GM19035 (cell line): ENCODE results near the gene NOP58.
"Not testable (repeated sequence)": the region's sequence is repeated elsewhere in the genome, so short reads cannot be mapped to it uniquely, and the experiment has no call there.

Experiments used
- ATAC-seq: cut with Tn5 transposase; IDR thresholded peaks from one replicate; pipeline ENCODE4 v1.9.1; 2021; ENCODE audit not compliant: unreplicated experiment

The NOP58 gene

GRCh38 chr2:202265467-202266277 lies at the start of gene NOP58:
Gene NOP58, plus strand, starts transcription at chr2:202265763. Its CDS starts 179 bp downstream, at chr2:202265942.
- ATAC-seq, result peak; percentile 86

- no peak for ATAC-seq
Observed at GRCh38 chr2:202221873-202222272, 43.7 kb upstream of the NOP58 start.

GRCh38 chr2:202237787-202238233 lies 27.8 kb upstream of the NOP58 start:
- ATAC-seq, result peak; percentile 40

- ATAC-seq, result peak; percentile 98
Observed at GRCh38 chr2:202238234-202239197, 27.0 kb upstream of the NOP58 start, which contains the start of gene SUMO1. Gene SUMO1, minus strand, starts transcription at chr2:202238597. Its CDS starts 146 bp downstream, at chr2:202238451.

GRCh38 chr2:202247710-202248109 lies 17.9 kb upstream of the NOP58 start:
- ATAC-seq, result not testable (repeated sequence)

GRCh38 chr2:202249521-202250253 lies 15.9 kb upstream of the NOP58 start:
- ATAC-seq, result no peak

GRCh38 chr2:202251494-202251893 lies 14.1 kb upstream of the NOP58 start:
- ATAC-seq, result no peak

GRCh38 chr2:202261531-202261930 lies 4.0 kb upstream of the NOP58 start:
- ATAC-seq, result no peak

GRCh38 chr2:202267495-202267894 lies 1.9 kb downstream of the NOP58 start:
- no peak for ATAC-seq

- ATAC-seq, result no peak
Observed at GRCh38 chr2:202269585-202269984, 4.0 kb downstream of the NOP58 start.

- ATAC-seq, result no peak
Observed at GRCh38 chr2:202270487-202270886, 4.9 kb downstream of the NOP58 start.

- not testable (repeated sequence) for ATAC-seq
Observed at GRCh38 chr2:202276078-202276720, 10.6 kb downstream of the NOP58 start.

- ATAC-seq, result peak; percentile 64
Observed at GRCh38 chr2:202278036-202278760, 12.6 kb downstream of the NOP58 start.

GRCh38 chr2:202278944-202279343 lies 13.4 kb downstream of the NOP58 start:
- ATAC-seq, result no peak

- no peak for ATAC-seq
Observed at GRCh38 chr2:202286595-202286994, 21.0 kb downstream of the NOP58 start.

- no peak for ATAC-seq
Observed at GRCh38 chr2:202289394-202290204, 24.0 kb downstream of the NOP58 start.

GRCh38 chr2:202290316-202290715 lies 24.8 kb downstream of the NOP58 start:
- ATAC-seq, result no peak

GRCh38 chr2:202290970-202291369 lies 25.4 kb downstream of the NOP58 start:
- no peak for ATAC-seq

GRCh38 chr2:202299712-202300111 lies 34.1 kb downstream of the NOP58 start:
- peak; percentile 88 for ATAC-seq
